Stimulated activated naive CD4-positive, alpha-beta T cell (primary cell): ENCODE data around the gene ENTR1.

ENCODE experiments used
- DNase-seq, 6 experiments: peaks; one replicate each; lab custom pipeline; 2025; lab: John Stamatoyannopoulos, UW

Gene ENTR1

GRCh38 chr9:136410500-136411287, at the start of gene ENTR1, which contains the start of gene PMPCA:
Gene ENTR1 (minus strand): TSS chr9:136410614. CDS start chr9:136410397, 217 bp downstream.
Gene PMPCA (plus strand): TSS chr9:136410658. CDS start chr9:136410669, 11 bp downstream.
- DNase-seq: peak; percentile 84 to 94 (median 91)

- no peak for DNase-seq
Measured at GRCh38 chr9:136459425-136459824, 49.0 kb upstream of the ENTR1 start.

GRCh38 chr9:136457326-136457725, 46.9 kb upstream of the ENTR1 start:
- DNase-seq: no peak

- no peak for DNase-seq
Measured at GRCh38 chr9:136456258-136456657, 45.8 kb upstream of the ENTR1 start.

- DNase-seq: no peak
Measured at GRCh38 chr9:136455043-136456002, 44.9 kb upstream of the ENTR1 start.

- DNase-seq: no peak
Measured at GRCh38 chr9:136454026-136454796, 43.8 kb upstream of the ENTR1 start.

GRCh38 chr9:136453326-136453725, 42.9 kb upstream of the ENTR1 start:
- DNase-seq: no peak

GRCh38 chr9:136451221-136451877, 40.9 kb upstream of the ENTR1 start:
- no peak for DNase-seq

- no peak for DNase-seq
Measured at GRCh38 chr9:136448655-136449054, 38.2 kb upstream of the ENTR1 start.

GRCh38 chr9:136447173-136447778, 36.9 kb upstream of the ENTR1 start:
- DNase-seq: no peak

- DNase-seq: no peak
Measured at GRCh38 chr9:136445799-136446198, 35.4 kb upstream of the ENTR1 start.

- no peak for DNase-seq
Measured at GRCh38 chr9:136444102-136444501, 33.7 kb upstream of the ENTR1 start.

GRCh38 chr9:136443687-136444086, 33.3 kb upstream of the ENTR1 start:
- no peak for DNase-seq

GRCh38 chr9:136443087-136443486, 32.7 kb upstream of the ENTR1 start:
- DNase-seq: no peak

GRCh38 chr9:136442265-136442664, 31.9 kb upstream of the ENTR1 start:
- DNase-seq: no peak

- DNase-seq: no peak
Measured at GRCh38 chr9:136441681-136442245, 31.3 kb upstream of the ENTR1 start.

- DNase-seq: no peak
Measured at GRCh38 chr9:136441191-136441680, 30.8 kb upstream of the ENTR1 start.

GRCh38 chr9:136439481-136440408, 29.3 kb upstream of the ENTR1 start, which contains the start of gene INPP5E:
Gene INPP5E (minus strand): TSS chr9:136439845. CDS start chr9:136439419, 426 bp downstream.
- DNase-seq: peak; percentile 57 to 88 (median 78)
